KOPT-K1 (cell line): ENCODE data around the gene RNASEH1.
"Not testable (repeated sequence)": the region's sequence is repeated elsewhere in the genome, so short reads cannot be mapped to it uniquely, and the experiment has no call there.

ENCODE experiments used
- H3K27ac ChIP-seq: fragments of 200-600 bp; sonication (generic); 2 replicates; pipeline ENCODE4 v1.5.1; 2016; ENCODE audit warnings: antibody characterized with exemption, mild to moderate bottlenecking, low read depth, low read length; ENCODE audit not compliant: poor library complexity, severe bottlenecking
- H3K36me3 ChIP-seq: fragments of 200-600 bp; sonication (generic); 2 replicates; pipeline ENCODE4 v1.5.1; 2017; ENCODE audit warnings: antibody characterized with exemption, mild to moderate bottlenecking, low read length, moderate library complexity; ENCODE audit not compliant: insufficient read depth
- H3K9me3 ChIP-seq: fragments of 200-600 bp; sonication (generic); 2 replicates; pipeline ENCODE4 v1.5.1; 2017; ENCODE audit warnings: antibody characterized with exemption, low read length, mild to moderate bottlenecking; ENCODE audit not compliant: insufficient read depth, poor library complexity, severe bottlenecking

Gene RNASEH1

GRCh38 chr2:3522961-3523421 is 35.1 kb downstream of the RNASEH1 start:
- Histone ChIP-seq H3K27ac (no peak overlapping the region), H3K9me3 (no peaks in the 10 kb centered on the region), H3K36me3 (no peaks in the 10 kb centered on the region)

GRCh38 chr2:3520591-3520990 is 37.5 kb downstream of the RNASEH1 start:
- H3K27ac ChIP-seq, result no peak overlapping the region

GRCh38 chr2:3519255-3520205 is 38.6 kb downstream of the RNASEH1 start, which contains the start of gene ADI1:
Gene ADI1, minus strand, starts transcription at chr2:3519531. Its CDS starts 44 bp downstream, at chr2:3519487.
- H3K27ac ChIP-seq, result peak within 1 kb of the TSS; percentile 87
- peaks cover 4% of the 10 kb centered on the region; the same call in 1 of the 2 replicates for H3K36me3 ChIP-seq

More at GRCh38 chr2:3520591-3520990, 37.5 kb downstream of the RNASEH1 start:
- H3K9me3 ChIP-seq, result peaks cover 6% of the 10 kb centered on the region
- peaks cover 4% of the 10 kb centered on the region; the same call in 1 of the 2 replicates for H3K36me3 ChIP-seq

GRCh38 chr2:3518496-3519254 is 39.5 kb downstream of the RNASEH1 start:
- peaks cover 12% of the 10 kb centered on the region for H3K9me3 ChIP-seq
- peak overlapping the region; percentile 87 for H3K27ac ChIP-seq
- H3K36me3 ChIP-seq, result peaks cover 11% of the 10 kb centered on the region

More at GRCh38 chr2:3519255-3520205, 38.6 kb downstream of the RNASEH1 start, which contains the start of gene ADI1:
- H3K9me3 ChIP-seq, result peaks cover 12% of the 10 kb centered on the region

- peaks cover 12% of the 10 kb centered on the region for H3K9me3 ChIP-seq
- H3K27ac ChIP-seq, result peak overlapping the region; percentile 74
- peaks cover 17% of the 10 kb centered on the region for H3K36me3 ChIP-seq
These were observed 40.1 kb downstream of the RNASEH1 start for GRCh38 chr2:3517948-3518495.

DNA sequence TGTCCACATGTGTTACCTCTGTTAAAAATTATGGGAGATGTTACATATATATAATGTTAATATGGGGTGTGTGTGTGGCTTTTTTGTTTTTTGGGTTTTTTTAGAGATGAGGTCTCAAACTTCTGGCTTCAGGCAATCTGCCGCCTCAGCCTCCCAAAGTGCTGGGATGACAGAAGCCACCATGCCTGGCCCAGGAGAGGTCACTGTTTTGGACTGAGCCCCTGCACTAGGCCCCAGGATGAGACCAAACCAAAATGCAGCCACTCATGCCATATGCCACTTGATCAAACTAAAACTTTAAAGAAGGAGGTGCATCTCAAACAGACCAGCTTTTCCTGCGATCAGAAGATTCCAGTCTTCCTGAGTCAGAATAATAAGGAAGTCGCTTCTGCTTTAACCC is 41.3 kb downstream of the RNASEH1 start:
- Histone ChIP-seq H3K36me3 (peaks cover 29% of the 10 kb centered on the region), H3K27ac (no peak overlapping the region), H3K9me3 (peaks cover 20% of the 10 kb centered on the region)

DNA sequence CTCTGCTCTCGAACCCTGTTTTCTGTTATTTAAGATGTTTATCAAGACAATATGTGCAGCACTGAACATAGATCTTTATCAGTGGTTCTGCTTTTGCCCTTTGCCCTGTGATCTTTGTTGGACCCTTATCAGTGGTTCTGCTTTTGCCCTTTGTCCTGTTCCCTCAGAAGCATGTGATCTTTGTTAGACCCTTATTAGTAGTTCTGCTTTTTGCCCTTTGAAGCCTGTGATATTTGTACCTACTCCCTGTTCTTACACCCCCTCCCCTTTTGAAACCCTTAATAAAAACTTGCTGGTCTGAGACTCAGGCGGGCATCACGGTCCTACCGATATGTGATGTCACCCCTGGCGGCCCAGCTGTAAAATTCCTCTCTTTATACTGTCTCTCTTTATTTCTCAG is 42.7 kb downstream of the RNASEH1 start:
- peaks cover 43% of the 10 kb centered on the region for H3K36me3 ChIP-seq
- peaks cover 32% of the 10 kb centered on the region for H3K9me3 ChIP-seq
- not testable (repeated sequence) for H3K27ac ChIP-seq

DNA sequence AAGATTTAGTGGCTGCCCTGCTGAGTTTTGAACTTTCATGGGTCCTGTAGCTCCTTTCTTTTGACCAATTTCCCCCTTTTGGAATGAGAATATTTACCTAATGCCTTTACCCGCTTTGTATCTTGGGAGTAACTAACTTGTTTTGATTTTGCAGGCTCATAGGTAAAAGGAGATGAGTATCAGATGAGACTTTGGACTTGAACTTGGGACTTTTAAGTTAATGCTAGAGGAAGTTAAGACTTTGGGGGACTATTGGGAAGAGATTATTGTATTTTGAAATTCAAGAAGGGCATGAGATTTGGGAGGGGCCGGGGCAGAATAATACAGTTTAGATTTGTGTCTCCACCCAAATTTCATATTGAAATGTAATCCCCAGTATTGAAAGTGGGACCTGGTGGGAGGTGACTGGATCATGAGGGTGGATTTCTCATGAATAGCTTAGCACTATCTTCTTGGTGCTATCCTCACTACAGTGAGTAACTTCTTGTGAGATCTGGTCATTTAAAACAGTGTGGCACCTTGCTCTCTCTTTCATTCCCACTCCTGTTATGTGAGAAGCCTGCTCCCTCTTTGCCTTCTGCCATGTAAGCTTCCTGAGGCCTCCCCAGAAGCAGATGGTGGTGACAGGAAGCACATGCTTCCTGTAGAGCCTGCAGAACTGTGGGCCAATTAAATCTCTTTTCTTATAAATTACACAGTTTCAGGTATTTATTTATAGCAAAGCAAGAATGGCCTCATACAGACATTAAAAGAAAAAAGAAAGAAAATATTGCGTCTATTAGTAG is 44.9 kb downstream of the RNASEH1 start:
- Histone ChIP-seq H3K27ac (no peak overlapping the region), H3K9me3 (peaks cover 32% of the 10 kb centered on the region), H3K36me3 (peaks cover 50% of the 10 kb centered on the region)

GRCh38 chr2:3512086-3512485 is 46.0 kb downstream of the RNASEH1 start:
- Histone ChIP-seq H3K36me3 (peaks cover 49% of the 10 kb centered on the region), H3K9me3 (peaks cover 32% of the 10 kb centered on the region), H3K27ac (no peak overlapping the region)

DNA sequence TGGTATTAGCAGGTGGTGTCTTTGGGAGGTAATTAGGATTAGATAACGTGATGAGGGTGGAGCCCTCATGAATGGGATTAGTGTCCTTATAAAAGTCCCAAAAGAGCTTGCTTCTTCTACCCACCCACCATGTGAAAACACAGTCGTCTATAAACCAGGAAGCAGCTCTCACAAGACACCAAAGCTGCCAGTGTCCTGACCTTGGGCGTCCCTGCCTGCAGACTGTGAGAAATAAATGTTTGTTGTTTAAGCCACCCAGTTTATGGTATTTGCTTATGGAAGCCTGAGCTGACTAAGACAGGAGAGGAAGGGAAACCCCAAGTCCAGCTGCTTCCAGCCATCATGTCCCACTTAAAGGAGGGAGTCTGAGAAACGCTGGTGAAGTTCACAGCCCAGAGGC is 52.4 kb downstream of the RNASEH1 start:
- H3K9me3 ChIP-seq, result peaks cover under 1% of the 10 kb centered on the region
- peaks cover 39% of the 10 kb centered on the region for H3K36me3 ChIP-seq
- H3K27ac ChIP-seq, result no peak overlapping the region

DNA sequence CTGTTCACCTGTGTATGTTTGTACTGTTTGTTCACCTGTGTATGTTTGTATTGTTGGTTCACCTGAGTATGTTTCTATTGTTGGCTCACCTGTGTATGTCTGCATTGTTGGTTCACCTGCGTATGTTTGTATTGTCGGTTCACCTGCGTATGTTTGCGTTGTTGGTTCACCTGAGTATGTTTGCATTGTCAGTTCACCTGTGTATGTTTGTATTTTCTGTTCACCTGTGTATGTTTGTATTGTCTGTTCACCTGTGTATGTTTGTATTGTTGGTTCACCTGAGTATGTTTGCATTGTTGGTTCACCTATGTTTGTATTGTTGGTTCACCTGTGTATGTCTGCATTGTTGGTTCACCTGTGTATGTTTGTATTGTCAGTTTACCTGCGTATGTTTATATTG is 53.4 kb downstream of the RNASEH1 start:
- H3K36me3 ChIP-seq, result peaks cover 42% of the 10 kb centered on the region; the same call in 1 of the 2 replicates
- H3K27ac ChIP-seq, result no peak overlapping the region
- no peaks in the 10 kb centered on the region for H3K9me3 ChIP-seq

DNA sequence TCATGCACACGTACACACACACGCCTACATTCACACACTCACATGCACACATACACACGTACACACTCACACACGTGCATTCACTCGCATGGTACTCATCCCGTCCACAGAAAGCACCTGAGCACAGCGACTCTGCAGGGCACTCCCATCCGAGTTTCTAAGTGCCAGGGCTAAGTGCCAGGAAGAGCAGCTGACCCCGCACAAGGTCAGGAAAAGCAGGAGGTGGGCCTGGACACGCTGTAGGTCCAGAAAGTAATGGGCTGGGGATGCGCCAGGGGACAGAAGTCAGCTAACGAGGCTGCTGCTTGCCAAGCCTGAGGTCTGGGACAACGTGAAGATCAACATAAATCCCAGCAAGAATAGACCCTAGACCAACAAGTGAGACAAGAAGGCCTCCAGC is 54.6 kb downstream of the RNASEH1 start:
- H3K9me3 ChIP-seq, result no peaks in the 10 kb centered on the region
- peaks cover 51% of the 10 kb centered on the region for H3K36me3 ChIP-seq
- no peak overlapping the region for H3K27ac ChIP-seq

GRCh38 chr2:3503046-3503445 is 55.1 kb downstream of the RNASEH1 start:
- no peak overlapping the region for H3K27ac ChIP-seq
- peaks cover 55% of the 10 kb centered on the region for H3K36me3 ChIP-seq
- H3K9me3 ChIP-seq, result no peaks in the 10 kb centered on the region

- no peaks in the 10 kb centered on the region for H3K9me3 ChIP-seq
- peaks cover 78% of the 10 kb centered on the region for H3K36me3 ChIP-seq
These were observed 57.7 kb downstream of the RNASEH1 start for GRCh38 chr2:3500326-3500899.

More at GRCh38 chr2:3500326-3500899, 57.7 kb downstream of the RNASEH1 start:
- no peak overlapping the region for H3K27ac ChIP-seq
